Activated CD8-positive, alpha-beta memory T cell treated with anti-CD3 and anti-CD28 coated beads for 36 hours (primary cell): ENCODE data around the gene CETN2. TPM values are rescaled to one million over a fixed set of nuclear protein-coding genes. Genes with fewer than 3 reads are reported as not detected.
"Not testable (repeated sequence)": the region's sequence is repeated elsewhere in the genome, so short reads cannot be mapped to it uniquely, and the experiment has no call there.

Experiments
- CTCF ChIA-PET: fragments of 350-600 bp; sonication (Branson Sonifier 250); formaldehyde crosslinking; loops from one replicate; lab custom pipeline; 2021; ENCODE audit warnings: antibody characterized with exemption; lab: Charles Lee
- POLR2A ChIA-PET: fragments of 350-600 bp; sonication (Branson Sonifier 250); formaldehyde crosslinking; loops from one replicate; lab custom pipeline; 2021; ENCODE audit warnings: antibody characterized with exemption; lab: Charles Lee
- total RNA-seq, 2 experiments: library from RNA; stranded (reverse); gene quantifications; one replicate each; pipeline ENCODE4 v1.2.3, GENCODE V29; 2021

CETN2 gene
- total RNA-seq, 2 experiments from 2014 or later = 12.3 to 12.9 TPM

GRCh38 chrX:152835470-152835869 is 4.9 kb upstream of the CETN2 start:
- POLR2A ChIA-PET, CTCF ChIA-PET: not testable (repeated sequence)

- POLR2A ChIA-PET = no interaction called here
- CTCF ChIA-PET = no interaction called here
These were observed 2.8 kb upstream of the CETN2 start for GRCh38 chrX:152833378-152833777.

GRCh38 chrX:152832520-152832919 is 2.0 kb upstream of the CETN2 start:
- ChIA-PET CTCF (no interaction called here), POLR2A (no interaction called here)

GRCh38 chrX:152831391-152831790 is 834 bp upstream of the CETN2 start:
- POLR2A ChIA-PET = no interaction called here

GRCh38 chrX:152824841-152825374 is 5.6 kb downstream of the CETN2 start:
- CTCF ChIA-PET = no interaction called here
- POLR2A ChIA-PET = no interaction called here

More at GRCh38 chrX:152831391-152831790, 834 bp upstream of the CETN2 start:
- CTCF ChIA-PET = no interaction called here

- ChIA-PET POLR2A (no interaction called here), CTCF (no interaction called here)
These were observed 6.9 kb downstream of the CETN2 start for GRCh38 chrX:152823657-152824056.

GRCh38 chrX:152822383-152823086 is 8.0 kb downstream of the CETN2 start:
- POLR2A ChIA-PET = no interaction called here
- CTCF ChIA-PET = no interaction called here

GRCh38 chrX:152821145-152821765 is 9.3 kb downstream of the CETN2 start:
- ChIA-PET POLR2A (no interaction called here), CTCF (no interaction called here)

GRCh38 chrX:152819732-152820131 is 10.8 kb downstream of the CETN2 start:
- POLR2A ChIA-PET = no interaction called here
- CTCF ChIA-PET = no interaction called here

GRCh38 chrX:152819266-152819665 is 11.3 kb downstream of the CETN2 start:
- POLR2A ChIA-PET = no interaction called here
- CTCF ChIA-PET = no interaction called here

- CTCF ChIA-PET = no interaction called here
- POLR2A ChIA-PET = no interaction called here
These were observed 12.2 kb downstream of the CETN2 start for GRCh38 chrX:152818356-152818755.

GRCh38 chrX:152817078-152817764 is 13.3 kb downstream of the CETN2 start:
- POLR2A ChIA-PET = no interaction called here
- CTCF ChIA-PET = no interaction called here

- ChIA-PET CTCF (no interaction called here), POLR2A (no interaction called here)
These were observed 16.5 kb downstream of the CETN2 start for GRCh38 chrX:152814048-152814447.

- ChIA-PET CTCF (no interaction called here), POLR2A (no interaction called here)
These were observed 17.4 kb downstream of the CETN2 start for GRCh38 chrX:152813206-152813605.

GRCh38 chrX:152810403-152810802 is 20.2 kb downstream of the CETN2 start:
- CTCF ChIA-PET = no interaction called here
- POLR2A ChIA-PET = no interaction called here

GRCh38 chrX:152806035-152806434 is 24.5 kb downstream of the CETN2 start:
- ChIA-PET POLR2A (no interaction called here), CTCF (no interaction called here)

GRCh38 chrX:152798945-152799344 is 31.6 kb downstream of the CETN2 start:
- ChIA-PET CTCF (no interaction called here), POLR2A (no interaction called here)

GRCh38 chrX:152787062-152787461 is 43.5 kb downstream of the CETN2 start:
- CTCF ChIA-PET, POLR2A ChIA-PET: not testable (repeated sequence)
